ENCODE results near the gene ZNF827. TPM values are rescaled to one million over a fixed set of nuclear protein-coding genes. Genes with fewer than 3 reads are reported as not detected.

The ZNF827 gene
- total and polyA plus RNA-seq, 11 donors = 4.5 to 30.1 (median 18.1) TPM

DNA sequence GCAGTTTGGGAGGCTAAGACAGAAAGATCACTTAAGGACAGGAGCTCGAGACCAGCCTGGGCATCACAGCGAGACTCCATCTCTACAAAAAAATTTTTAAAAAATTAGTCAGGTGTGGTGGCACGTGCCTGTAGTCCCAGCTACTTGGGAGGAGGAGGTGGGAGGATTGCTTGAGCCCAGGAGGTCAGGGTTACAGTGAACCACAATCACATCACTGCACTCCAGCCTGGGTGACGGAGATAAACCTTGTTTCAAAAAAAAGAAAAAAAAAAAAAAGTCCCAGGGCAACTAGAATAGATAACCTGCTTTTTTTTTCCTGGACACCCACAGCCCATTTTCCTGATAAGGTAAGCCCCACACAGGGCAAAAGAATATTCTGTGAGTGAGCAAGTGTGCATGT is 162.4 kb downstream of the ZNF827 start:
- DNase-seq (no peak), ATAC-seq (no peak)
- peaks cover 0 to 16% (median 0%) of the 10 kb centered on the region in 12 donors for H3K4me1 ChIP-seq
- no peak overlapping the region for H3K27ac ChIP-seq
- WGBS, 4 donors = 92 to 97% (median 94%) methylated on average over 4 of the region's 4 CpGs
- intact Hi-C loops (cut with DNase I) = no loop called here
- H3K9me3 ChIP-seq = no peaks in the 10 kb centered on the region
- peaks cover 0 to 66% (median 26%) of the 10 kb centered on the region in 9 donors for H3K36me3 ChIP-seq
- H3K27me3 ChIP-seq = no peaks in the 10 kb centered on the region
- no peak overlapping the region for H3K4me3 ChIP-seq
- TF ChIP-seq, protein P1, sequence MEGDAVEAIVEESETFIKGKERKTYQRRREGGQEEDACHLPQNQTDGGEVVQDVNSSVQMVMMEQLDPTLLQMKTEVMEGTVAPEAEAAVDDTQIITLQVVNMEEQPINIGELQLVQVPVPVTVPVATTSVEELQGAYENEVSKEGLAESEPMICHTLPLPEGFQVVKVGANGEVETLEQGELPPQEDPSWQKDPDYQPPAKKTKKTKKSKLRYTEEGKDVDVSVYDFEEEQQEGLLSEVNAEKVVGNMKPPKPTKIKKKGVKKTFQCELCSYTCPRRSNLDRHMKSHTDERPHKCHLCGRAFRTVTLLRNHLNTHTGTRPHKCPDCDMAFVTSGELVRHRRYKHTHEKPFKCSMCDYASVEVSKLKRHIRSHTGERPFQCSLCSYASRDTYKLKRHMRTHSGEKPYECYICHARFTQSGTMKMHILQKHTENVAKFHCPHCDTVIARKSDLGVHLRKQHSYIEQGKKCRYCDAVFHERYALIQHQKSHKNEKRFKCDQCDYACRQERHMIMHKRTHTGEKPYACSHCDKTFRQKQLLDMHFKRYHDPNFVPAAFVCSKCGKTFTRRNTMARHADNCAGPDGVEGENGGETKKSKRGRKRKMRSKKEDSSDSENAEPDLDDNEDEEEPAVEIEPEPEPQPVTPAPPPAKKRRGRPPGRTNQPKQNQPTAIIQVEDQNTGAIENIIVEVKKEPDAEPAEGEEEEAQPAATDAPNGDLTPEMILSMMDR (IDR thresholded peaks at IDR 0.05) = no peak
- TF ChIP-seq POLR2A (IDR thresholded peaks at IDR 0.05) = no peak

DNA sequence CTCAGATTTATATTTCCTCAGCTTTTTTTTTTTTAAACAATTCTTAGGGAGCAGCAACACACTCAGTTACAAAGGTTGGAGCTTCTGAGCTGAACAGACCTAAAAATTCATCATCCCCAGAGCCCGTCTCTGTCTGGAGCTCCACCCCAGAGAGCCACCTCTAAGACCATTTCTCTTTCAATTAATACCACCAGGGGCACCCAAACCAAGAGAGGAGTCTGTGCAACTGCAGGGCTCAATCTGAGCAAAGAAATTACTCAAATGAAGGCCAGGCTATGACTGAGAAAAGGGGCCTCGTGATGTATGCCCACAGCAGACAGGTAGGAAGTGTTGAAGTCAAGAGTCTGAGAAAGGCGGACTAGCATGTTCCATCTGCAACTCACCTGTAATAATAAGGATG is 163.2 kb downstream of the ZNF827 start:
- intact Hi-C loops (cut with DNase I) = no loop called here
- no peak for DNase-seq
- Histone ChIP-seq H3K4me3 (no peak overlapping the region), H3K27ac (no peak overlapping the region), H3K36me3 (peaks cover 0 to 73% (median 26%) of the 10 kb centered on the region in 9 donors), H3K27me3 (no peaks in the 10 kb centered on the region), H3K4me1 (peaks cover 0 to 16% (median 0%) of the 10 kb centered on the region in 12 donors), H3K9me3 (no peaks in the 10 kb centered on the region)
- ATAC-seq = no peak
- TF ChIP-seq POLR2A (IDR thresholded peaks at IDR 0.05) = no peak
- TF ChIP-seq, protein P1 (IDR thresholded peaks at IDR 0.05) = no peak
- 96 to 97% (median 96%) methylated on average over 3 of the region's 3 CpGs for WGBS, 4 donors

GRCh38 chr4:145774473-145774872 is 164.2 kb downstream of the ZNF827 start:
- Histone ChIP-seq H3K9me3 (no peaks in the 10 kb centered on the region), H3K4me1 (peaks cover 0 to 15% (median 0%) of the 10 kb centered on the region in 12 donors), H3K27ac (peak overlapping the region in 3 of 12 donors; percentile 30 to 70 (median 38)), H3K27me3 (no peaks in the 10 kb centered on the region), H3K4me3 (no peak overlapping the region), H3K36me3 (peaks cover 0 to 73% (median 26%) of the 10 kb centered on the region in 9 donors)
- peak in 1 of 4 donors; percentile 6 for ATAC-seq
- intact Hi-C loops (cut with DNase I) = loop anchor here in 1 of 10 donors (5.0 kb wide), 1 partner anchor 37 kb away; no protein-coding TSS in a partner anchor
- TF ChIP-seq, protein P1 (IDR thresholded peaks at IDR 0.05) = no peak
- TF ChIP-seq POLR2A (IDR thresholded peaks at IDR 0.05) = no peak
- DNase-seq = no peak
- WGBS, 4 donors = 89 to 92% (median 91%) methylated on average over 6 of the region's 6 CpGs

DNA sequence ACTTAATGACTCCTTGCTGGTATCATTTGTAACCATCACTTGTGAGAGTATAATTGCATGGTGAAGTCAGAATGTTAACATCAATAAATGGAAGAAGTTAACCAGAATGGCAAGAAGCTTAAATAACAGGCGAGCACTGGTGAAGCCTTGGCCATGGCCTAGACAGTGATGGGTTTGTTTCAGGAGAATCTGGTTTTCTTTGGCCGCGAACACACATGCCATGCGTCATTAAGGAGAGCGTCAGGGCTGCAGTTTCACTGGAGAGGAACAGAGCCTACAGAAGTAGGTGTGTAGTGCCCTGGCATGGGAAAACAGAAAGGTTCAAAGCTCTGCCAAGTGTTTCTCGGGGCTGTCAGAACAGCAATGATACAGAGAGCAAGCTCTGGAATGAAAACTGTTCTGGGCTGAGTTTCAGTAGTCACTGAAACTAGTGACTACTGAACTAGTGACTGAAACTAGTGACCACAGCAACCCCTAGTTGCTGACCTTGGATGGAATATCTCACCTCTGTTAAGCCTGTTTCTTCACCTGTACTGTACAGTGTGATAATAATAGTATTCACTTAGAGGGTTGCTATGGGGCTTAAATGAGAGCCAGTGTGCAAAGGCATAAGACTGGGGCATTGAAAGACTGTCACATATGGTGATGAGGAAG is 164.9 kb downstream of the ZNF827 start:
- H3K4me3 ChIP-seq = no peak overlapping the region
- H3K27me3 ChIP-seq = no peaks in the 10 kb centered on the region
- H3K4me1 ChIP-seq = peaks cover 0 to 9% (median 0%) of the 10 kb centered on the region in 12 donors
- peak overlapping the region in 7 of 12 donors; percentile 24 to 70 (median 38) for H3K27ac ChIP-seq
- H3K9me3 ChIP-seq = no peaks in the 10 kb centered on the region
- TF ChIP-seq, protein P1 (IDR thresholded peaks at IDR 0.05) = no peak
- no peak for TF ChIP-seq POLR2A (IDR thresholded peaks at IDR 0.05)
- ATAC-seq = peak; percentile 89 to 97 (median 96)
- peaks cover 0 to 69% (median 26%) of the 10 kb centered on the region in 9 donors for H3K36me3 ChIP-seq
- peak in 4 of 5 donors; percentile 21 to 49 (median 34) for DNase-seq
- intact Hi-C loops (cut with DNase I) = loop anchor here in 1 of 10 donors (5.0 kb wide), 1 partner anchor 36 kb away; no protein-coding TSS in a partner anchor
- WGBS, 4 donors = 55 to 67% (median 60%) methylated on average over 6 of the region's 6 CpGs
